ENCODE results near the gene TFF3. TPM values are rescaled to one million over a fixed set of nuclear protein-coding genes. Genes with fewer than 3 reads are reported as not detected.

The TFF3 gene
- total RNA-seq, 1 donor, result not detected

DNA sequence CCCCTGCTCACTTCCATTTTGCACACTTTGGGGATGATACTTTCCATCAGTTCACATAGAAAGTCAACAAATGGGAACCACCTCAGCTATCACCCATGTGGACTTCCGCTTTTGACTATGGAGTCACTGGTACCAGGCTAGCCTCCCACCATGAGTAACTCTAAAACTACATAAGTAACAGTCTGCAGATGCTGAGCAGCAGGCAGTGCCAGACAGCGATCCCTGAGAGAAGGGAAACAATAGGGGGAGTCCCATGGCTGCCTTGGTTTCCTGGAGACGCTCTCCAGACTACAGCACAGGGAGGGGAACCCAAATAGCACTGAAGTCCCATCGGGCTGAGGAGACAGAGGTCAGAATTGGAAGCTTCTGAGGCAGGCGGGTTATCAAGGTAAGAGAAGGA lies 38.4 kb upstream of the TFF3 start:
- no peaks in the 10 kb centered on the region for H3K4me1 ChIP-seq (ENCODE audit: insufficient read depth, low read length)
- no peak overlapping the region for H3K27ac ChIP-seq (ENCODE audit: low read depth, low read length)
- H3K4me3 ChIP-seq (ENCODE audit: insufficient read depth, low read length), result no peak overlapping the region
- no peaks in the 10 kb centered on the region for H3K36me3 ChIP-seq (ENCODE audit: insufficient read depth, low read length)
- no peaks in the 10 kb centered on the region for H4K20me1 ChIP-seq (ENCODE audit: insufficient read depth, low read length)
- no peak overlapping the region for H3K4me2 ChIP-seq (ENCODE audit: insufficient read depth, low read length)
- H3K27me3 ChIP-seq (ENCODE audit: insufficient read depth, low read length), result no peaks in the 10 kb centered on the region
- H3K79me2 ChIP-seq (ENCODE audit: insufficient read depth, low read length), result no peaks in the 10 kb centered on the region
- no peaks in the 10 kb centered on the region for H3K9me3 ChIP-seq (ENCODE audit: low read depth, low read length)
- DNase-seq (ENCODE audit: insufficient read length, low spot score, missing footprints), result no peak
- H2AFZ ChIP-seq (ENCODE audit: low read length), result no peak overlapping the region
- TF ChIP-seq, protein P1, sequence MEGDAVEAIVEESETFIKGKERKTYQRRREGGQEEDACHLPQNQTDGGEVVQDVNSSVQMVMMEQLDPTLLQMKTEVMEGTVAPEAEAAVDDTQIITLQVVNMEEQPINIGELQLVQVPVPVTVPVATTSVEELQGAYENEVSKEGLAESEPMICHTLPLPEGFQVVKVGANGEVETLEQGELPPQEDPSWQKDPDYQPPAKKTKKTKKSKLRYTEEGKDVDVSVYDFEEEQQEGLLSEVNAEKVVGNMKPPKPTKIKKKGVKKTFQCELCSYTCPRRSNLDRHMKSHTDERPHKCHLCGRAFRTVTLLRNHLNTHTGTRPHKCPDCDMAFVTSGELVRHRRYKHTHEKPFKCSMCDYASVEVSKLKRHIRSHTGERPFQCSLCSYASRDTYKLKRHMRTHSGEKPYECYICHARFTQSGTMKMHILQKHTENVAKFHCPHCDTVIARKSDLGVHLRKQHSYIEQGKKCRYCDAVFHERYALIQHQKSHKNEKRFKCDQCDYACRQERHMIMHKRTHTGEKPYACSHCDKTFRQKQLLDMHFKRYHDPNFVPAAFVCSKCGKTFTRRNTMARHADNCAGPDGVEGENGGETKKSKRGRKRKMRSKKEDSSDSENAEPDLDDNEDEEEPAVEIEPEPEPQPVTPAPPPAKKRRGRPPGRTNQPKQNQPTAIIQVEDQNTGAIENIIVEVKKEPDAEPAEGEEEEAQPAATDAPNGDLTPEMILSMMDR (IDR thresholded peaks at IDR 0.05; ENCODE audit: extremely low read depth, low read depth, low read length), result no peak

DNA sequence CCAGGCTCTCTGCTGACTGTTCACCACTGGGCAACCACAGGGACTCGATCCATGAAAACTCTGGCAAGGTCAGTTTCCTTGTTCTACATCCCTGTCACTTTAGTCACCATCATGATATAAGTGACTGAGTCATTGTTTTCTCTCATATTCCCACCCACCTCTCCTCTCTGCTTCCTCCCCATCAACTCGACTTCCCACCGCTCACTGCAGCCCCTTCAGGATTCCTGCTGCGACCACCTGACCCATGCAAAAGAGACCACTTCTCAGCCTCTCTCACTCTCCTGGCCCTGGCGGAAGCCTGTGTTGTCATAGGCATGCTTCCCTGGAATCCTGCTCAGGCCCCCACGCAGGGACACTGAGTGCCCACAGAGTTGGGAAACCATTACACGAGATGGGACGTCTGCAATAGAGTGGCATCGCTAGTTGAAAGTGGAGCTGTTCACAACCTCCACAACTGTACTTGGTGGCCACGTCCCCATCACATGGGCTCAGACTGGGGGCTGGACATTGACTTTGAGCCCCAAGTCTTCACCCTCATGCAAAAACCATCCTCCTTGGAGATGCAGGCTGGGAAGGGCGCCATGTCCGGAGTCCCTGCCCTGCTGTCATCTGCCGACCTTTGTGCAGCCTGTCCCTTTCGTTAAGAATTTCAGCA lies 37.4 kb upstream of the TFF3 start:
- Histone ChIP-seq H3K36me3 (ENCODE audit: insufficient read depth, low read length) (no peaks in the 10 kb centered on the region), H3K27me3 (ENCODE audit: insufficient read depth, low read length) (no peaks in the 10 kb centered on the region), H3K79me2 (ENCODE audit: insufficient read depth, low read length) (no peaks in the 10 kb centered on the region), H3K4me1 (ENCODE audit: insufficient read depth, low read length) (no peaks in the 10 kb centered on the region), H3K27ac (ENCODE audit: low read depth, low read length) (no peak overlapping the region), H4K20me1 (ENCODE audit: insufficient read depth, low read length) (no peaks in the 10 kb centered on the region), H3K9me3 (ENCODE audit: low read depth, low read length) (no peaks in the 10 kb centered on the region), H3K4me2 (ENCODE audit: insufficient read depth, low read length) (no peak overlapping the region), H3K4me3 (ENCODE audit: insufficient read depth, low read length) (no peak overlapping the region), H2AFZ (ENCODE audit: low read length) (no peak overlapping the region)
- TF ChIP-seq, protein P1 (IDR thresholded peaks at IDR 0.05; ENCODE audit: extremely low read depth, low read depth, low read length), result no peak
- DNase-seq (ENCODE audit: insufficient read length, low spot score, missing footprints), result no peak

DNA sequence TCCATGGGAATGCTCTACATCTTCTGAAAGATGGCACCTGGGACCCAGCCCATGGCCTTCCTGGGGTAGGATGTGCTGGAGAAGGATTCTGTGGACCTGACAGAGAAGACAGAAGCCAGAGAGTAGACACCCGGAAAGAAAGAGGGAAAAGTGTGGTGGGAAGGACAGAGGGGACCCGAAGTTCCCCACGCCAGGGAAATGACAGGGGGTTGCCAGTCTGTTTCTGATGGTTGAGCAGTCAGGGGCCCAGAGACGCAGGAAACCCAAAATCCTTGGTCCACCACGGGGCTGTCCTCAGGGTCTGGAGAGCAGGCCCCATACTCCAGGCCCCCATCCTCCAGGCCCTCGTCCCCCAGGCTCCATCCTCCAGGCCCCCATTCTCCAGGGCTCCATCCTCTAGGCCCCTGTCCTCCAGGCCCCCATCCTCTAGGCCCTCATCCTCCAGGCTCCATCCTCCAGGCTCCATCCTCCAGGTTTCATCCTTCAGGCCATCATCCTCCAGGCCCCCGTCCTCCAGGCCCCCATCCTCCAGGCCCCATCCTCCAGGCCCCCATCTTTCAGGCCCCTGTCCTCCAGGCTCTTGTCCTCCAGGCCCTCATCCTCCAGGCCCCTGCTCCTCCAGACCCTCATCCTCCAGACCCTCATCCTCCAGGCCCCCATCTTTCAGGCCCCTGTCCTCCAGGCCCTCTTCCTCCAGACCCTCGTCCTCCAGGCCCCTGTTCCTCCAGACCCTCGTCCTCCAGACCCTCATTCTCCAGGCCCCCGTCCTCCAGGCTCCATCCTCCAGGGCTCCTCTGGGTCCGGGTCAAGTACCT lies 36.6 kb upstream of the TFF3 start:
- TF ChIP-seq, protein P1 (IDR thresholded peaks at IDR 0.05; ENCODE audit: extremely low read depth, low read depth, low read length), result no peak
- no peaks in the 10 kb centered on the region for H3K36me3 ChIP-seq (ENCODE audit: insufficient read depth, low read length)
- H3K4me2 ChIP-seq (ENCODE audit: insufficient read depth, low read length), result no peak overlapping the region
- no peaks in the 10 kb centered on the region for H3K9me3 ChIP-seq (ENCODE audit: low read depth, low read length)
- no peaks in the 10 kb centered on the region for H4K20me1 ChIP-seq (ENCODE audit: insufficient read depth, low read length)
- H3K27ac ChIP-seq (ENCODE audit: low read depth, low read length), result no peak overlapping the region
- no peak overlapping the region for H3K4me3 ChIP-seq (ENCODE audit: insufficient read depth, low read length)
- no peaks in the 10 kb centered on the region for H3K79me2 ChIP-seq (ENCODE audit: insufficient read depth, low read length)
- no peak for DNase-seq (ENCODE audit: insufficient read length, low spot score, missing footprints)
- no peaks in the 10 kb centered on the region for H3K27me3 ChIP-seq (ENCODE audit: insufficient read depth, low read length)
- H3K4me1 ChIP-seq (ENCODE audit: insufficient read depth, low read length), result no peaks in the 10 kb centered on the region
- H2AFZ ChIP-seq (ENCODE audit: low read length), result no peak overlapping the region

- TF ChIP-seq, protein P1 (IDR thresholded peaks at IDR 0.05; ENCODE audit: extremely low read depth, low read depth, low read length), result no peak
- no peaks in the 10 kb centered on the region for H3K79me2 ChIP-seq (ENCODE audit: insufficient read depth, low read length)
- no peak for DNase-seq (ENCODE audit: insufficient read length, low spot score, missing footprints)
- no peaks in the 10 kb centered on the region for H4K20me1 ChIP-seq (ENCODE audit: insufficient read depth, low read length)
- H3K4me1 ChIP-seq (ENCODE audit: insufficient read depth, low read length), result no peaks in the 10 kb centered on the region
- no peaks in the 10 kb centered on the region for H3K36me3 ChIP-seq (ENCODE audit: insufficient read depth, low read length)
- no peaks in the 10 kb centered on the region for H3K27me3 ChIP-seq (ENCODE audit: insufficient read depth, low read length)
- no peak within 1 kb of the TSS for H3K4me3 ChIP-seq (ENCODE audit: insufficient read depth, low read length)
- H3K9me3 ChIP-seq (ENCODE audit: low read depth, low read length), result no peaks in the 10 kb centered on the region
- no peak within 1 kb of the TSS for H3K27ac ChIP-seq (ENCODE audit: low read depth, low read length)
- H3K4me2 ChIP-seq (ENCODE audit: insufficient read depth, low read length), result no peak within 1 kb of the TSS
- H2AFZ ChIP-seq (ENCODE audit: low read length), result no peak within 1 kb of the TSS
Observed at GRCh38 chr21:42350927-42351426, 35.8 kb upstream of the TFF3 start, which contains the start of gene TFF2. Gene TFF2 (minus strand): TSS chr21:42350994. CDS start chr21:42350957, 37 bp downstream.
